IMR-90 (cell line): Measurements from ENCODE around the gene ABCB6.

Experiments
- BHLHE40 ChIP-seq: fragments of 150-350 bp; IDR thresholded peaks from 2 replicates; pipeline ENCODE4 v1.6.1; 2016; ENCODE audit warnings: mild to moderate bottlenecking, low read depth, low read length
- CEBPB ChIP-seq: IDR thresholded peaks from 2 replicates; pipeline ENCODE4 v1.6.1; 2012; ENCODE audit warnings: low read depth, low read length, improper control_type of control experiment
- CTCF ChIP-seq: conservative IDR thresholded peaks from 2 replicates; pipeline ENCODE4 v1.5.1; 2012; ENCODE audit warnings: mild to moderate bottlenecking, low read depth, low read length, improper control_type of control experiment
- MAFK ChIP-seq: IDR thresholded peaks from 2 replicates; pipeline ENCODE4 v1.6.1; 2012; ENCODE audit warnings: low read depth, low read length, improper control_type of control experiment
- MXI1 ChIP-seq: IDR thresholded peaks from 2 replicates; pipeline ENCODE4 v1.6.1; 2012; ENCODE audit warnings: low read depth, mild to moderate bottlenecking, low read length, moderate library complexity, borderline replicate concordance
- POLR2A ChIP-seq: IDR thresholded peaks from 2 replicates; pipeline ENCODE4 v1.6.1; 2012; ENCODE audit warnings: mild to moderate bottlenecking, low read depth, low read length
- RAD21 ChIP-seq: IDR thresholded peaks from 2 replicates; pipeline ENCODE4 v1.6.1; 2012; ENCODE audit warnings: low read length, improper control_type of control experiment
- RCOR1 ChIP-seq: IDR thresholded peaks from 2 replicates; pipeline ENCODE4 v1.6.1; 2012; ENCODE audit warnings: mild to moderate bottlenecking, low read length, improper control_type of control experiment; ENCODE audit not compliant: insufficient replicate concordance
- RFX5 ChIP-seq: IDR thresholded peaks from 2 replicates; pipeline ENCODE4 v1.8.0; 2012; ENCODE audit warnings: low read depth, mild to moderate bottlenecking, low read length, moderate library complexity
- USF2 ChIP-seq: fragments of 150-350 bp; IDR thresholded peaks from 2 replicates; pipeline ENCODE4 v1.6.1; 2017; ENCODE audit warnings: mild to moderate bottlenecking, antibody characterized with exemption, low read length, low read depth

DNA sequence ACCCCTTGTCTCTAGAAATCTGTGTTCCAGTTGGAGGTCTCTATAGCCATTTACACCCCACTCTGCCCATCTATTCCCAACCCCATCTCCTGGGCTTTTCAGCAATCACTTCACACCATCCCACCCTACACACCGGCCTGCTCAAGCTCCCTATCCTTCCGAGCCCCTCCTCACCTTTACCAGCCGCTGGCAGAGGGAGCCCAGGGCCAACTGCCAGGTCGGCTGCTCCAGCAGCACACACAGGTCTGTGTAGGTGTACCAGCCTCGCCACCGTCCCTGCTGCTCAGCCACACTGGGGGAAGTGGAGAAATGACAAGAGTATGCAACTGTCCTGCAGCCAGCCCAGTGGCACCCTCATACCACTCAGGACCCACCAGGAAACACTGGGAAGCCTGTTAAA is 45.6 kb downstream of the ABCB6 start:
- no peak for TF ChIP-seq CTCF
- TF ChIP-seq USF2 = no peak
- no peak for TF ChIP-seq POLR2A
- no peak for TF ChIP-seq BHLHE40
- TF ChIP-seq RAD21 = no peak
- TF ChIP-seq MAFK = no peak
- no peak for TF ChIP-seq RFX5
- no peak for TF ChIP-seq CEBPB
- no peak for TF ChIP-seq RCOR1
- TF ChIP-seq MXI1 = no peak
